Measurements from ENCODE around the gene SRP68.
"Not testable (repeated sequence)": the region's sequence is repeated elsewhere in the genome, so short reads cannot be mapped to it uniquely, and the experiment has no call there.

SRP68 gene

DNA sequence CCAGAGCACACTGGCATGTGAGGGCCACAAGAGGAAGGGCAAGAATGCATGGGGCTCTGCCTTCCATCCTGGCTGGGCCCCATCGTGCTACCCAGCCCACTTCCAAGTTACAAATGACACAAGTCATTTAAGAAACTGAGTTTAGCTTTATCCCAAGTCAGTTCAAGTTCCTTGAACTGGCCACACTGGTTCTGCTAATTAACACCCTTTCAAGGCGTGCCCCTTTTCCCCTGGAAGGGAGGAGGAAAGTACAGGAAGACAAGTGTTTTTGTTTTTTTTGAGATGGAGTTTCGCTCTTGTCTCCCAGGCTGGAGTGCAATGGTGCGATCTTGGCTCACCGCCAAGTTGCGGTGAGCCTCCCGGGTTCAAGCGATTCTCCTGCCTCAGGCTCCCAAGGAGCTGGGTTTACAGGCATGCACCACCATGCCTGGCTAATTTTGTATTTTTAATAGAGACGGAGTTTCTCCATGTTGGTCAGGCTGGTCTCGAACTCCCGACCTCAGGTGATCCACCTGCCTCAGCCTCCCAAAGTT, 27.8 kb downstream of the SRP68 start:
- FAIRE-seq = not testable (repeated sequence)

- FAIRE-seq = not testable (repeated sequence)
Measured at GRCh38 chr17:76042868-76043267, 29.4 kb downstream of the SRP68 start.

- no peak for FAIRE-seq
Measured at GRCh38 chr17:76040376-76040775, 31.9 kb downstream of the SRP68 start.

- FAIRE-seq = no peak
Measured at GRCh38 chr17:76039121-76039520, 33.2 kb downstream of the SRP68 start.

DNA sequence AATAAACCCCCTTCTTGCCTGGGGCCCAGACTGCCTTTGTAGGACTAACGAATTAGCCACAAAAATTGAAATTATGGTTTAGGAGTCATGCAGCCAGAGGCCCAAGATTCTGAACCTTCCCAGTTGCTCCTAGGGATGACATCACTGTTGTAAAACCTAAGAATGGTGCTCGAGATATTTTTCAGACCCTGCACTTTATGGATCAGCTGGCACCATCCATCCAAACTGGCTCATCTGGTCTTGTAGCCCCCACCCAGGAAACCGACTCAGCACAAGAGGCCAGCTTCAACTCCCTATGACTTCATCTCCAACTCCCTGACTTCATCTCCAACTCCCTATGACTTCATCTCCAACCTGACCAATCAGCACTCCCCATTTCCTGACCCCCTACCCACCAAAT, 34.3 kb downstream of the SRP68 start:
- FAIRE-seq = no peak

DNA sequence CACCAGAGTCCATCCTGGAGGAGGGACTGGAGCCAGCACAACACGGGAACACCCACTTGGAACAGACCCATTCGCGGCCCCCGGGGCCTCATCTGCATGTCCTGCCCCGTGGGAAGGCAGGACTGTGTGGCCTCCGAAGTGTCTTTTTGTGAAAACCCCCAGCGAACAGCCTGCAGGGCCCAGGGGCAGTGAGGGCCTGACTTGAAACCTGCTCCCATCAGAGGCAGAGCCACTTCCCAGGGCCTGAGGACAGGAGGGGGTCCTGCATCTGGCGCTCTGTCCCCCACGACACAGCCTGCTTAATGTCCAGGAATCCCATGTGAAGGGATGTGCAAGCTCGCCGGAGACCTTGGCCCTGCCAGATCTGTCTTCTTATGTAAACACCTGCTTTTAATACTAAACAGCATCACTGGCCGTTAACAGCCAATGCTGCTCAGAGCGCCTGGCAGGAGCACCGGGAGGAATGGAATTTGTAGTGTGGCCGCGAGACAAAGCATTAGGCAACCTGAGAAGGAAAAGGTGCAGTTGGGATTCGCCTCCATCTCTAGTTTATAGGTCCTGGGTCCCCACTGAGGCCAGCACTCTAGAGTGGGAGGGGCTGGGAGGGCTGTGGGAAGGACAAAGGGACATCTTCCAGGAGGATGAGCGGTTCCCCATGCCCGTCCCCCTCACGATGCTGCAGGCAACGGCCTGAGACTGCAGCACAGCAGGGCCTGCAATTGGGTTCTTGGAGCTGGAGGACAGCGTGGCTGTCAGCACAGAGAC, 35.6 kb downstream of the SRP68 start:
- no peak for FAIRE-seq

GRCh38 chr17:76034428-76035350, 37.6 kb downstream of the SRP68 start:
- no peak for FAIRE-seq

DNA sequence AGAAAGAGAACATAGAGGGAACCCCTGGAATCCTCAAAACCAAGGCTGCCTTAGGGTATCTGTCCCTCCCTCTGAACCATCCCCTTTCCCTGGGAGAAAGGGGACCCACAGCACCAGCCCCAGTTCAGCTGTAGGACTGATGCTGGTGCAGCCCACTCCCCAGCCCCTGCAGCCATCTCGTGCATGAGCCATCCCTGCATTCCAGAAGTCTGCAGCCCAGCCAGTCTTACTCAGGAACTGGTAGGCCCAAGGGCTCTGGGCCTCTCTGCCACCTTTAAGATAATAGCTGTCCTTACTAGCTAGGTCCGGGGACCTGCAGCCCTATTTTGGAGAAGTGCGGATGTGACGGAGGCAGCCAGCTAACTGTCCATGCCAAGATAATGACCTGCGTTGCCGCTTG, 39.2 kb downstream of the SRP68 start:
- no peak for FAIRE-seq

DNA sequence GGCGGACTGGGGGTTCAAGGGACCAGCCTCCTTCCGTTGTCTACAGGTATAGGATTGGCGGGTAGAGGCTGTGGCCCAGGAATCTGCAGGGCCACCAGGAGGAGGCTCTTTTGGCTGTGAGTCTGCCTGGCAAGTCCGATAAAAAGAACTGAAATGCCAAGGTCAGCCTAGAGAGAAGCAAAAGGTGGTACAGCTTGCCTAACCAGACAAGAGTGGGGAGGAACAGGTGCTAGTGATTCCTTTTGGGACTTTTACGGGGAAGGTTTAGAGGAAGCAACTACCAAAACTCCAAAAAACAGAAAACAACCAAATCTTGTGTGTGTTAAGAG, 39.6 kb downstream of the SRP68 start:
- FAIRE-seq = no peak

DNA sequence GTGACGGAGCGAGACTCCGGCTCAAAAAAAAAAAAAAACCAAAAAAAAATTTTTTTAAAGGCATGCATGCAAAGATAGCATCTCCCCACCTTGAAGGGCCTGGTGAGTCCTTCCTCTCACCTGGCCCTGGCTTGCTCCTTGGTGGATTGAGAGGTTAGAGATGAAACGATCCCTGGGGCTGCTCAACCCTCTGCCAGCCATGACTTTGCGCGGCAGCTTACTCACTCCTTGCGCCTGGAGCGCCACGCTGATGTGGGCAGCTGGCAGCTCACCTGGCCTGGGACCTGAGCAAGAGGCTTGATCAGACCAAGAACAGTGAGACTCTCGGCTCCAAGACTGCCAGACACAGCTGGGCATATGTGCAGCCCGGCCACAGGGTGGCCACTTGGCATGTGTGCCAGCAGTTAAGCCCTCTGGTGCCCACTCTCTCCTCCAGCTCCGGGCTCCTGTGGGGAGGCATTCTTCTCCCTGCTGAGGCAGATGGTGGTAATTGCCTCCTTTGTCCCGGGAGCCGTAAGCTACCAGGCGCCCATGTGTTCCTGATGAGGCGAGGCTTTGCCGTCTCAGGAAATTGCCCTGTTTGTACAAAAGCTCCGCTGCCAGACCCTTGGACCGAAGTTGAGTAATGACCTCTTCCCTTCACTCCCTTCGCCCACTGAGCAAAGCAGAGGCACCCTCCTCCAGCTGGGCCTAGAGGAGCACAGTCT, 40.1 kb downstream of the SRP68 start:
- no peak for FAIRE-seq

- FAIRE-seq = no peak
Measured at GRCh38 chr17:76027159-76027839, 45.0 kb downstream of the SRP68 start, which contains the start of gene EVPL. TSS of gene EVPL (minus strand) at chr17:76027306. CDS start at chr17:76027198, 108 bp downstream.

DNA sequence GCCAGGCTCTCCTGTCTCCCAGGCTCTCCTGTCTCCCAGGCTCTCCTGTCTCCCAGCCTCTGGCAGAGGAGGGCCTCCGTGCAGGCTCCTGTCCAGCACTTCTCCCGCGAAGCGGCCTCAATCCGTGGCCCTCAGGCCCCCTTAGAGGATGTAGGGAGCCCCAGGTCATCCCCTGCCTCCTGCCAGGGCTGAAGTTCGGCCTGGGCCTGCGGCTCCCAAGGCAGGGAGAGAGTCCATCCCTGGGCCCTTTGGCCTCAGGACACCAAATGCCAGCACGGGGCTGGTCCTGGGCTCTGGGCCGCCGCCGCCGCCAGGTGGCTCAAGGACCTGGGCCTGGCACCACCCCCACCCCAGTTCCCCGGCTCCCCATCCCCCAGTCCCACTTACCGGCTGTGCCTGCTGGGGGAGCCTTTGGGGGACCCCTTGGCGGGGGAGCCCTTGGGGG, 45.6 kb downstream of the SRP68 start:
- no peak for FAIRE-seq

DNA sequence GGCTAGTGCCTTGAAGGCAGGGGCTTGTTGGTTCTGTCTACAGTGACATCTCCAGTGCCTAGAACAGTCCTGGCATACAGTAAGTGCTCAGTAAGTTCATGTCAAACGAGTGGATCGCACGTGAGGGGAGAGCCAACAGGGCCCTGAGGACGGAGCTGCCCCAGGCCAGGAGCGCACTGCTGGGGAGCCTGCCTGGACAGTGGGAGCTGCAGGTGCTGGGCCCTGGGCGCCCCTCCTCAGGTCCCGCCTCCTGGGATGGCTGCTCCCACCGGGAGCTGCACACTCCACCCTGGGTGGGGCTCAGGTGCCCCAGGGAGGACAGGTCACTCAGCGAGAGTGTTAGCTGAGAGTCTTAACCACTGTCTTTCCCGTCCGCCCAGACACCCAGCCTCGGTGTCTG, 47.0 kb downstream of the SRP68 start:
- FAIRE-seq = no peak

- no peak for FAIRE-seq
Measured at GRCh38 chr17:76024353-76024752, 48.0 kb downstream of the SRP68 start.

- FAIRE-seq = no peak
Measured at GRCh38 chr17:76023900-76024237, 48.4 kb downstream of the SRP68 start.

- no peak for FAIRE-seq
Measured at GRCh38 chr17:76022973-76023899, 49.1 kb downstream of the SRP68 start.

- FAIRE-seq = no peak
Measured at GRCh38 chr17:76022285-76022684, 50.0 kb downstream of the SRP68 start.

DNA sequence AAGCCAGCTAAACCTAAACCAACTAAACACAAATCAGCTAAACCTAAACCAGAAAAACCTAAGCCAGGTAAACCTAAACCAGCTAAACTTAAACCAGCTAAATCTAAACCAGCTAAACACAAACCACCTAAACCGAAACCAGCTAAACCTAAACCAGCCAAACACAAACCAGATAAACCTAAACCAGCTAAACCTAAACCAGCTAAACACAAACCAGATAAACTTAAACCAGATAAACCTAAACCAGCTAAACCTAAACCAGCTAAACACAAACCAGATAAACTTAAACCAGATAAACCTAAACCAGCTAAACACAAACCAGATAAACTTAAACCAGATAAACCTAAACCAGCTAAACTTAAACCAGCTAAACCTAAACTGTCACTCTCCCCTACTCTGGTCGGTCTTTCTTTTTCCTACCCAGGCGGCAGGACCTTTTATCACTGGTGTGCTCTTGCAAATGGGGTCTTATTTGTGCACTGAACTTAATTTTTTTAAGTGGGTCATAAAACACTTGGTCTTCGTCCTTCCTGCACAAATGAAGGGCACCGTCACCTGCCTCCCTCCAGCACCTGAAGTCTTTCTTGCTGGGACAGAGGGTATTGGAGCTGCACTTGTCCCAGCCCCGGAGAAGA, 52.4 kb downstream of the SRP68 start:
- FAIRE-seq = no peak

- FAIRE-seq = no peak
Measured at GRCh38 chr17:76018801-76019200, 53.5 kb downstream of the SRP68 start.

- no peak for FAIRE-seq
Measured at GRCh38 chr17:76018340-76018680, 54.0 kb downstream of the SRP68 start.

Data from TTC549 (cell line).